ENCODE results near the gene TAP2.

The TAP2 gene

DNA sequence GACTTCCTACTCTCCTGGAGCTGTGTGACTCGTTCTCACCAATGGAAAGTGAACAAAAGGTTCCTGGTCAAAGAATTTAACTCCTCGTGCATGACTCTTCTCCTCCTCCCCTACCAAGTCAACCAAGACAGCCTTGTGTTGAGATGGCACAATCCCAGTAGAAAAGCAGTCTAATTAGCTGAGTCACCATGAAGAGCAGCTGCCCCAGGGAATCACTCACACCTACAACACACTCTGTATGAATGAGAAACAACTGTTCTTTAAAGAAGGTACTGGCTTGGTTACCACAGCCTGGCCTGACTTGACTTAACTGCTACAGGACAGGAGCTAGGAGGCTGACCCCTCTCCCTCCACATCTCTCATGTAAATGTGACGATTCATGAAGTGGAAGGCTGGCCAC is 18.8 kb downstream of the TAP2 start:
- peak; percentile 39 to 83 for DNase-seq (ENCODE audit: low read depth in 2 of 2)

DNA sequence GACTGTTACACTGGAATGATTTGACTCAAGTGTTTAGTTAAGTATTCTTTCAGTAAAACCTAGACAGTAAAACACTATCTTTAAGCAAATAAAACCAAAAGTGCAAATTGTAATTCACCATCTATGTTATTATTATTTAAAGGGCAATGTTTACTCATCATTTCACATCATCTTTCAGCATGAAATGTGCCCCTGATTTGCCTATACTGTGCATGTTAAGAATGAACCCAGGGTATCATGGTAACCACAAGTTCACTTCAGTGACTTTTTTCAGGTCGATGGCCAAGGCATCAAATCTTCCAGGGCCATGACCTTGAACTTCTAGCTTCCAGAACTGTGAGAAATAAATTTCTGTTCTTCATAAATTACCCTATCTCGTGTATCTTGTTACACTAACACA is 19.7 kb downstream of the TAP2 start:
- no peak overlapping the region for H3K4me3 ChIP-seq (replicated peaks in 1 of 2; ENCODE audit: low read depth in 2 of 2, low read length in 2 of 2)
- TF ChIP-seq, protein P1, sequence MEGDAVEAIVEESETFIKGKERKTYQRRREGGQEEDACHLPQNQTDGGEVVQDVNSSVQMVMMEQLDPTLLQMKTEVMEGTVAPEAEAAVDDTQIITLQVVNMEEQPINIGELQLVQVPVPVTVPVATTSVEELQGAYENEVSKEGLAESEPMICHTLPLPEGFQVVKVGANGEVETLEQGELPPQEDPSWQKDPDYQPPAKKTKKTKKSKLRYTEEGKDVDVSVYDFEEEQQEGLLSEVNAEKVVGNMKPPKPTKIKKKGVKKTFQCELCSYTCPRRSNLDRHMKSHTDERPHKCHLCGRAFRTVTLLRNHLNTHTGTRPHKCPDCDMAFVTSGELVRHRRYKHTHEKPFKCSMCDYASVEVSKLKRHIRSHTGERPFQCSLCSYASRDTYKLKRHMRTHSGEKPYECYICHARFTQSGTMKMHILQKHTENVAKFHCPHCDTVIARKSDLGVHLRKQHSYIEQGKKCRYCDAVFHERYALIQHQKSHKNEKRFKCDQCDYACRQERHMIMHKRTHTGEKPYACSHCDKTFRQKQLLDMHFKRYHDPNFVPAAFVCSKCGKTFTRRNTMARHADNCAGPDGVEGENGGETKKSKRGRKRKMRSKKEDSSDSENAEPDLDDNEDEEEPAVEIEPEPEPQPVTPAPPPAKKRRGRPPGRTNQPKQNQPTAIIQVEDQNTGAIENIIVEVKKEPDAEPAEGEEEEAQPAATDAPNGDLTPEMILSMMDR (IDR thresholded peaks at IDR 0.05; ENCODE audit: low read depth, low read length): no peak
- DNase-seq (ENCODE audit: low read depth in 2 of 2): no peak

More for the DNA sequence above, 18.8 kb downstream of the TAP2 start:
- no peak overlapping the region for H3K4me3 ChIP-seq (replicated peaks in 1 of 2; ENCODE audit: low read depth in 2 of 2, low read length in 2 of 2)
- TF ChIP-seq, protein P1 (IDR thresholded peaks at IDR 0.05; ENCODE audit: low read depth, low read length): no peak

DNA sequence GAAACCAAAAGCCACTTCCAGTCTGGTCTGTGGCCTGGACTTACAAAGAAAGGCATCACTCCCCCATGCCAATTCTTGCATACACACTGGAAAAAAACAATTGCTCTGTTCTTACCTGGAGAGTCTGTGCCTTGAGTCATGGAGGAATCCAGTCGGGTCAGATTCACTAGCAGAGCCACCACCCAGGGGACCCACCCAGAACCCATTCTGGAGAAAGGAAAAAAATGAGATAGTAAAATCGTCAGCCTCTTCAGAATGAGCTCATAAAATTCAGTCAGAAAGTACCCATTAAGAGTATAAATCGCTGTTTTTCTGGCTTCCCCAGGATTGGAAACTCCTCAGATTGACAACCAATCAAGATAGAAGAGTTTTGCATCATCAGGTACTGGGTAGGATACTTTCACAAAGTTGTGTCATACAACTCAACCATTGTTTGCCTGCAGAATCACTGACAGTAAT is 21.8 kb downstream of the TAP2 start, which contains the start of gene HLA-DOB:
TSS of gene HLA-DOB (minus strand) at position 257 of the 459 bp plus-strand sequence. CDS start at position 206, 51 bp downstream.
- no peak within 1 kb of the TSS for H3K4me3 ChIP-seq (replicated peaks in 1 of 2; ENCODE audit: low read depth in 2 of 2, low read length in 2 of 2)
- DNase-seq (ENCODE audit: low read depth in 2 of 2): peak; percentile 11 to 41
- TF ChIP-seq, protein P1 (IDR thresholded peaks at IDR 0.05; ENCODE audit: low read depth, low read length): no peak

DNA sequence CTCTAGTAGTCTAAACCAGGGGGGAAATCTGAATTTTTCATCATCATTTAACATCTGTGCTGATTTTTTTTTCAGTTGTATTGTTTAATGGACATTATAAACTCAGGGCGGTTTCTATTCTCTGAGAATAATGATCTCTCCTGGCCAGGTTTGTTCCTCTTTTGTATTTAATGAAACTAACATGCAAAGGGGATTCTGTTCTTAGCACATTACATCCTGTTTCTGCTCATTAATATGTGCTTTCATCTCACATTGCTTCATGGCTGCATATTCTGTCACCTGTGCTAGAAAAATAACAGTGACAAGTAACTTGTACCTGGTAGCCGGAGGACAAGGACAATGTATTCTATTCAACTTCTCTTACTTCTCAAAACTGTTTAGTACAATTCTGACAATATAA is 22.5 kb downstream of the TAP2 start:
- H3K4me3 ChIP-seq (replicated peaks in 1 of 2; ENCODE audit: low read depth in 2 of 2, low read length in 2 of 2): no peak overlapping the region
- no peak for DNase-seq (ENCODE audit: low read depth in 2 of 2)
- TF ChIP-seq, protein P1 (IDR thresholded peaks at IDR 0.05; ENCODE audit: low read depth, low read length): no peak

DNA sequence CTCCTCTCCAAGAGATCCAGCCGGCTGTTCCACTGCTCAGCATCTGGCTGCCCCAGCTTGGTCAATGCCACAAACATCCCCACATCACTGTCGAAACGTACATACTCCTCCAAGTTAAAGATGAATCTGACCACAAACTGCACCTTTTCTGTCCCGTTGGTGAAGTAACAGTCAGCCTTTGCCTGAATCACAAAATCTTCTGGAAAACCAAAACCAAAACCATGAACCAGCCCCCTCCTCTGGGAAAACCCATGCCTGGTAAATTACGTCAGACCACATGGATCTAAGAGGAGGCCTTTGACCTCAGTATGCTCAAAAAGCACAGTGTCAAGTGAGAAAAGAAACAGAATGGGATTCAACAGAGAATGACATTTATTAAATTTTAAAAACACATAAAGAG is 23.4 kb downstream of the TAP2 start:
- TF ChIP-seq, protein P1 (IDR thresholded peaks at IDR 0.05; ENCODE audit: low read depth, low read length): no peak
- H3K4me3 ChIP-seq (replicated peaks in 1 of 2; ENCODE audit: low read depth in 2 of 2, low read length in 2 of 2): no peak overlapping the region
- DNase-seq (ENCODE audit: low read depth in 2 of 2): peak; percentile 11 to 63

DNA sequence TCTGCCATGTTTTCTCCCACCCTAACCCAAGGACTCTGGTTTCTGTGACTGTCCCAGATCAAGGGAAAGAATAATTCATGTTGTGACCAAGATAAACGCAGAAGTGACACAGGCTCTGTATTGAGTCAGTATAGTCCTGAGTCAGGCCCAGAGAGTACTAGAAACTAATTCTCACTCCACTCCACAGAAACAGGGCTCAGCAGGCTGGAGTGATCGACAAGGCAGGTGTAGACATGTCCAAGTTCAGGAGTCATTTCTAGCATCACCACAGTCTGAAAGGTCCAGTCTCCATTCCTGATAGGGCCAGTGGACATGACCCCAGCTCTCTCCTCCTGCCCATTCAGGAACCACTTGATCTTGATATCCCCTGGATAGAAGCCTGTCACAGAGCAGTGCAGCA is 24.4 kb downstream of the TAP2 start:
- no peak for DNase-seq (ENCODE audit: low read depth in 2 of 2)
- no peak overlapping the region for H3K4me3 ChIP-seq (replicated peaks in 1 of 2; ENCODE audit: low read depth in 2 of 2, low read length in 2 of 2)
- TF ChIP-seq, protein P1 (IDR thresholded peaks at IDR 0.05; ENCODE audit: low read depth, low read length): no peak

DNA sequence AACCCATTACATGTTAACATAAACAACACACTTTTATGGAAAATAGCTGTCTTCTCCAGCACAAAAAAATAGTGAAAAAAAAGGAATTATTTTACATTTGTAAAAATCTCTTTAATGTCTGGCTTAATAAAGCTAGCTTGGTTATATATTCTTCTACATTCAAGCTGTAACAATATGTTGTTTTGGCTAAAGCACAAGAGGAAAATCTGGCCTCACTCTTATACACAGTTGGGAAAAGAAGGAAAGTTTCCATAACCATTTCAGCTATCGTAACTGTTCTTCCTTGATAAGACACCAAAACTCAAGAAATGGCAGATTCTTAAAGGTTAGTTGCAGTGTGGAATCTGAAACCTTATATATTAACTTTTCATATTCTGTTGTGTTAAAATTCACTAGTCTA is 29.4 kb downstream of the TAP2 start:
- TF ChIP-seq, protein P1 (IDR thresholded peaks at IDR 0.05; ENCODE audit: low read depth, low read length): no peak
- H3K4me3 ChIP-seq (replicated peaks in 1 of 2; ENCODE audit: low read depth in 2 of 2, low read length in 2 of 2): no peak overlapping the region
- no peak for DNase-seq (ENCODE audit: low read depth in 2 of 2)

All from cardiac fibroblast (primary cell).